Activated naive CD8-positive, alpha-beta T cell (primary cell): Measurements from ENCODE around the gene JUND.
"Not testable (repeated sequence)": the region's sequence is repeated elsewhere in the genome, so short reads cannot be mapped to it uniquely, and the experiment has no call there.

ENCODE experiments used
- H3K27ac Mint-ChIP-seq: one replicate; pipeline ENCODE4 v1.8.0; 2021; ENCODE audit warnings: mixed read lengths
- H3K27me3 Mint-ChIP-seq: one replicate; pipeline ENCODE4 v1.8.0; 2021; ENCODE audit warnings: mixed read lengths
- H3K36me3 Mint-ChIP-seq: one replicate; pipeline ENCODE4 v1.8.0; 2021; ENCODE audit warnings: mixed read lengths
- H3K4me1 Mint-ChIP-seq: one replicate; pipeline ENCODE4 v1.8.0; 2021; ENCODE audit warnings: low read depth, mixed read lengths
- H3K4me3 Mint-ChIP-seq: one replicate; pipeline ENCODE4 v1.8.0; 2021; ENCODE audit warnings: mild to moderate bottlenecking, mixed read lengths
- H3K9me3 Mint-ChIP-seq: one replicate; pipeline ENCODE4 v1.8.0; 2021; ENCODE audit warnings: low read depth, mixed read lengths

Gene JUND

GRCh38 chr19:18281082-18282020 is at the start of gene JUND:
Gene JUND, minus strand, starts transcription at chr19:18281622. Its CDS starts 138 bp downstream, at chr19:18281484.
- H3K4me3 Mint-ChIP-seq: peak within 1 kb of the TSS; percentile 89
- peaks cover 9% of the 10 kb centered on the region for H3K36me3 Mint-ChIP-seq
- H3K4me1 Mint-ChIP-seq: peaks cover 44% of the 10 kb centered on the region

GRCh38 chr19:18330868-18331267 is 49.4 kb upstream of the JUND start:
- H3K27me3 Mint-ChIP-seq: no peaks in the 10 kb centered on the region
- no peak overlapping the region for H3K4me3 Mint-ChIP-seq
- no peak overlapping the region for H3K27ac Mint-ChIP-seq

More at GRCh38 chr19:18281082-18282020, at the start of gene JUND:
- H3K27me3 Mint-ChIP-seq: no peaks in the 10 kb centered on the region
- H3K9me3 Mint-ChIP-seq: no peaks in the 10 kb centered on the region
- H3K27ac Mint-ChIP-seq: peak within 1 kb of the TSS; percentile 98

DNA sequence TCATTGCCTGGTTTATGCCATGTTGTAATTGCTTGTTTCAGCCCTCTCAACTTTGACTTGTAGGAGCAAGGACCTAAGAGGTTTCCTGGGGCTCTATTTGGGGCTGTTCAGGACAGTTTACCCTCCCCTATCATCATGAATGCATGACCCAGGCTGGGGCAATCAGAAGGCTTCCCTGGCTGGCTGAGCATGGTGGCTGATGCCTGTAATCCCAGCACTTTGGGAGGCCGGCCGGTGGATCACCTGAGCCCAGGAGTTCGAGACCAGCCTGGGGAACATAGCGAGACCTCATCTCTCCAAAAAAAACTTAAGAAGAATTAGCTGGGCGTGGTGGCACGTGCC is 47.6 kb upstream of the JUND start:
- H3K4me1 Mint-ChIP-seq: peaks cover 12% of the 10 kb centered on the region
- H3K27me3 Mint-ChIP-seq: no peaks in the 10 kb centered on the region
- peak overlapping the region; percentile 77 for H3K4me3 Mint-ChIP-seq
- no peaks in the 10 kb centered on the region for H3K36me3 Mint-ChIP-seq
- no peaks in the 10 kb centered on the region for H3K9me3 Mint-ChIP-seq
- H3K27ac Mint-ChIP-seq: no peak overlapping the region

More at GRCh38 chr19:18330868-18331267, 49.4 kb upstream of the JUND start:
- Mint-ChIP-seq H3K9me3 (no peaks in the 10 kb centered on the region), H3K36me3 (no peaks in the 10 kb centered on the region), H3K4me1 (peaks cover 11% of the 10 kb centered on the region)

DNA sequence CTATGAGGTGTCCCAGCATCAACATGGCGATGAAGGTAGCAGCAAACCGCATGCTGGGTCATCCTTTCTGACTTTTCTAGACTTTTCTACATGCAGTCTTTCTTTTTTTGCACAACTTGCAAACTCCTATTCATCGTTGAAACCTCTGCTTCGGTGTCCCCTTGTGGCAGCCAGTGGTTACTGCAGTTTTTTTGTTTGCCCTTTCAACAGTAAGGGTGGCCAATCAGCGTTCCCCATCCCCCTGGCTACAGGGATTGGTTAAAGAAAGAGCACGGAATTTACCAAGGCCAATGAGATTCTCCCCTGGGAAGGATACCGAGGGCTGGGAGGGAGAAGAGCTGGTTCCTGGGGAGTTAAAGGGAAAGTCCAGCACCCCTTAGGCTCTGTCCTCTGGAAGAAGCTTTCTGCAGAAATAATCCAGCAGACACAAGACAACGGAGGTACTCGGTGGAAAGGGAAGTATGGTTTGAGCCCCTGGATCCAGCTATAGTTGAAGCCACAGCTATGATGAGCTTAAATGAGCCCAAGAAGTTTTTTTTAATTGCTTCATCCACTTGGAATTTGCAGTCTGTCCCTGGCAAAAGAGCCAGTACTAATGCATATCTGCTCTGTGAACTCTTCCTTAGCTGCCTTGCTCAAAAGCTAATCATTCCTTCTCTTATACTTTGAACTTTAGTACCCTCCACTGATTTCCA is 47.1 kb upstream of the JUND start:
- Mint-ChIP-seq H3K27ac (peak overlapping the region; percentile 25), H3K4me1 (peaks cover 18% of the 10 kb centered on the region), H3K27me3 (no peaks in the 10 kb centered on the region), H3K36me3 (no peaks in the 10 kb centered on the region), H3K4me3 (peak overlapping the region; percentile 77), H3K9me3 (no peaks in the 10 kb centered on the region)

- Mint-ChIP-seq H3K36me3 (no peaks in the 10 kb centered on the region), H3K4me3 (no peak overlapping the region), H3K27me3 (no peaks in the 10 kb centered on the region), H3K27ac (no peak overlapping the region), H3K4me1 (peaks cover 28% of the 10 kb centered on the region), H3K9me3 (no peaks in the 10 kb centered on the region)
These were observed 45.4 kb upstream of the JUND start for GRCh38 chr19:18326772-18327171.

DNA sequence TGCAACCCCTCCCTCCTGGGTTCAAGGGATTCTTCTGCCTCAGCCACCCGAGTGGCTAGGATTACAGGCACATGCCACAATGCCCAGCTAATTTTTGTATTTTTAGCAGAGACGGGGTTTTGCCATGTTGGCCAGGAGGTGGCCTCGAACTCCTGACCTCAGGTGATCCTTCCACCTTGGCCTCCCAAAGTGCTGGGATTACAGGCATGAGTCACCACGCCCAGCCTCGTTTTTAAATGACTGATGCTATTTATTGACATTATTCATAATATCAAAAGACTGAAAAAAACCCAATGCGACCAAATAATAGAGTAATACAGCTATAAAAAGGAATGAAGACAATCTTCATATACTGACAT is 42.9 kb upstream of the JUND start:
- H3K36me3 Mint-ChIP-seq, H3K4me3 Mint-ChIP-seq, H3K9me3 Mint-ChIP-seq, H3K27me3 Mint-ChIP-seq: not testable (repeated sequence)
- H3K4me1 Mint-ChIP-seq: peaks cover 47% of the 10 kb centered on the region
- peak overlapping the region; percentile 96 for H3K27ac Mint-ChIP-seq

- peaks cover 50% of the 10 kb centered on the region for H3K4me1 Mint-ChIP-seq
These were observed 41.5 kb upstream of the JUND start, which contains the start of gene LSM4 for GRCh38 chr19:18322759-18323460. Gene LSM4, minus strand, starts transcription at chr19:18323076. Its CDS starts 56 bp downstream, at chr19:18323020.

DNA sequence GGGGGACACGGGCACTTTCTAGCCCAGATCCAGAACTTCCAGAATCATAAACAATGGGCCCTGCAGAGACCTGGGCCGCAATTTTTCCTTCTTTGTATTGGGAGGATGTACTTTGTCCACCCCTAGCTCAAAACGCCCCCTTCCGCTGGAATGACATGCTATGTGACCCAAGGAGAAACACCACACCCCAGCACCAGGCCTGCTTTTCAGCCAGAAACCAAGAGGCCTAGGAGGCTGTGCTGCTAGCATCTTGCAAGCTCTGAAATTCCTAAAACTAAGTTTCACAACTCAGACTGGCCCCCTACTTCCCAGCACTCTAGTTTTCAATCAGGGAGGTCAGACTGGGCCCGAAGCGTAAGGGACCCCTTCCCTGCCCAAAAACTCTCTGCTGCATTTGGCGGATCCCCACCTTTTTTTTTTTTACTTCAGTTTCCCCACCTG is 40.9 kb upstream of the JUND start:
- H3K9me3 Mint-ChIP-seq: no peaks in the 10 kb centered on the region
- H3K4me1 Mint-ChIP-seq: peaks cover 55% of the 10 kb centered on the region
- peak overlapping the region; percentile 89 for H3K27ac Mint-ChIP-seq
- peak overlapping the region; percentile 89 for H3K4me3 Mint-ChIP-seq
- H3K27me3 Mint-ChIP-seq: no peaks in the 10 kb centered on the region
- peaks cover 2% of the 10 kb centered on the region for H3K36me3 Mint-ChIP-seq

More at GRCh38 chr19:18322759-18323460, 41.5 kb upstream of the JUND start, which contains the start of gene LSM4:
- H3K9me3 Mint-ChIP-seq: no peaks in the 10 kb centered on the region
- H3K27ac Mint-ChIP-seq: peak within 1 kb of the TSS; percentile 96
- peaks cover 2% of the 10 kb centered on the region for H3K36me3 Mint-ChIP-seq
- H3K4me3 Mint-ChIP-seq: peak within 1 kb of the TSS; percentile 89
- H3K27me3 Mint-ChIP-seq: no peaks in the 10 kb centered on the region

- Mint-ChIP-seq H3K4me3 (peak overlapping the region; percentile 89), H3K27ac (peak overlapping the region; percentile 89), H3K4me1 (peaks cover 55% of the 10 kb centered on the region), H3K36me3 (peaks cover 2% of the 10 kb centered on the region), H3K9me3 (no peaks in the 10 kb centered on the region), H3K27me3 (no peaks in the 10 kb centered on the region)
These were observed 40.3 kb upstream of the JUND start for GRCh38 chr19:18321734-18322102.

GRCh38 chr19:18320865-18321733 is 39.7 kb upstream of the JUND start:
- Mint-ChIP-seq H3K4me3 (peak overlapping the region; percentile 89), H3K27ac (peak overlapping the region; percentile 89), H3K4me1 (peaks cover 55% of the 10 kb centered on the region), H3K9me3 (no peaks in the 10 kb centered on the region), H3K36me3 (peaks cover 2% of the 10 kb centered on the region), H3K27me3 (no peaks in the 10 kb centered on the region)

DNA sequence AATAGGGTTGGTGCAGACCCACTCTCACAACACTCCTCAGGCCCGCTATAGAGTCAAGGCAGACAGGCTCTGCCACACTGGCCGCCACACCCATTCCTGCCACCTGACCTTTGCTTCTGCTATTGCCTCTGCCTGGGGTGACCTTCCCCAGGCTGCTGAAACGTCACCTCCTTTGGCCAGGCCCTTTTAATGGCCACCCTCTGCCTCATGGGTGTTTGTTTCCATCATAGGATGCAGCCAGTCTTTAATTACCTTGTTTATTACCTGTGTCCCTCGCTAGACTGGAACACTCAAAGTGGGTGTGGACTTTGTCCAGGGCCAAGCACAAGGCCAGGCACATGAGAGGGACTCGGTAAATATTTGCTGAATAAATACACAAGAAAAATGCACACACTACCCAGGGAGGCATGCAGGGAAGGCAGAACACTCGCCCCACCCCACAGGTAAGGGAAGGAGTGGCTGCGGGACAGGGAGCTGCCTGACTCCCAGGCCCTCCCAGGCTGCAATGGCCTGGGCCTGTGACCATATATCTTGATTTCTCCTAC is 38.2 kb upstream of the JUND start:
- peaks cover 2% of the 10 kb centered on the region for H3K36me3 Mint-ChIP-seq
- peak overlapping the region; percentile 89 for H3K4me3 Mint-ChIP-seq
- H3K27ac Mint-ChIP-seq: peak overlapping the region; percentile 96
- H3K9me3 Mint-ChIP-seq: no peaks in the 10 kb centered on the region
- peaks cover 60% of the 10 kb centered on the region for H3K4me1 Mint-ChIP-seq
- no peaks in the 10 kb centered on the region for H3K27me3 Mint-ChIP-seq

- H3K9me3 Mint-ChIP-seq: no peaks in the 10 kb centered on the region
- peak overlapping the region; percentile 96 for H3K27ac Mint-ChIP-seq
- H3K4me1 Mint-ChIP-seq: peaks cover 54% of the 10 kb centered on the region
- peaks cover 2% of the 10 kb centered on the region for H3K36me3 Mint-ChIP-seq
- H3K4me3 Mint-ChIP-seq: peak overlapping the region; percentile 81
- H3K27me3 Mint-ChIP-seq: no peaks in the 10 kb centered on the region
These were observed 36.8 kb upstream of the JUND start for GRCh38 chr19:18317961-18318800.

- H3K27ac Mint-ChIP-seq: peak overlapping the region; percentile 41
- H3K4me1 Mint-ChIP-seq: peaks cover 20% of the 10 kb centered on the region
These were observed 32.0 kb upstream of the JUND start for GRCh38 chr19:18313398-18313797.

More at GRCh38 chr19:18313398-18313797, 32.0 kb upstream of the JUND start:
- Mint-ChIP-seq H3K9me3 (no peaks in the 10 kb centered on the region), H3K4me3 (no peak overlapping the region), H3K27me3 (no peaks in the 10 kb centered on the region), H3K36me3 (no peaks in the 10 kb centered on the region)
